ENCODE data around the gene GALNT8. TPM values are rescaled to one million over a fixed set of nuclear protein-coding genes. Genes with fewer than 3 reads are reported as not detected.
"Not testable (repeated sequence)": the region's sequence is repeated elsewhere in the genome, so short reads cannot be mapped to it uniquely, and the experiment has no call there.

GALNT8 gene
- total and polyA plus RNA-seq, 4 experiments from 2014 or later = 0.99 to 3.4 (median 1.6) TPM

GRCh38 chr12:4720637-4720995 is 416 bp downstream of the GALNT8 start:
- no peaks in the 10 kb centered on the region for H3K27me3 ChIP-seq (ENCODE audit: insufficient read depth, low read length)
- no peaks in the 10 kb centered on the region for H3K9me3 ChIP-seq (ENCODE audit: control insufficient read depth in 1 of 2, low read length in 2 of 2)
- intact Hi-C loops (cut with micrococcal nuclease) = no loop called here
- no peaks in the 10 kb centered on the region for H3K4me1 Mint-ChIP-seq
- H3K4me1 ChIP-seq (ENCODE audit: insufficient read depth, low read length) = no peaks in the 10 kb centered on the region
- H3K36me3 ChIP-seq (ENCODE audit: insufficient read depth, low read length) = no peaks in the 10 kb centered on the region
- no peak overlapping the region for H3K27ac ChIP-seq (ENCODE audit: low read depth, low read length)
- H3K4me3 ChIP-seq (ENCODE audit: low read length in 2 of 2) = no peak overlapping the region
- CTCF ChIA-PET (ENCODE audit: partially characterized antibody) = no interaction called here
- no peak for DNase-seq
- H3K9me3 Mint-ChIP-seq = no peaks in the 10 kb centered on the region
- H3K27me3 Mint-ChIP-seq = peaks cover 23 to 24% of the 10 kb centered on the region in 2 donors
- H3K4me3 Mint-ChIP-seq = no peak overlapping the region
- POLR2A ChIA-PET (ENCODE audit: partially characterized antibody) = no interaction called here
- H3K36me3 Mint-ChIP-seq = no peaks in the 10 kb centered on the region
- H3K27ac Mint-ChIP-seq = no peak overlapping the region

DNA sequence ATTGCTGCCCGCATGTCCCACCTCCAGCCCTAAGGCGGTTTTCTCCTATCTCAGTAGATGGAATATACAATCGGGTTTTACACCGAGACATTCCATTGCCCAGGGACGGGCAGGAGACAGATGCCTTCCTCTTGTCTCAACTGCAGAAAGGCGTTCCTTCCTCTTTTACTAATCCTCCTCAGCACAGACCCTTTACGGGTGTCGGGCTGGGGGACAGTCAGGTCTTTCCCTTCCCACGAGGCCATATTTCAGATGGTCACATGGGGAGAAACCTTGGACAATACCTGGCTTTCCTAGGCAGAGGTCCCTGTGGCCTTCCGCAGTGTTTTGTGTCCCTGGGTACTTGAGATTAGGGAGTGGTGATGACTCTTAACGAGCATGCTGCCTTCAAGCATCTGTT is 1.4 kb downstream of the GALNT8 start:
- intact Hi-C loops (cut with micrococcal nuclease); H3K9me3 ChIP-seq (ENCODE audit: control insufficient read depth in 1 of 2, low read length in 2 of 2); H3K4me3 Mint-ChIP-seq; H3K4me1 ChIP-seq (ENCODE audit: insufficient read depth, low read length); H3K36me3 Mint-ChIP-seq; H3K36me3 ChIP-seq (ENCODE audit: insufficient read depth, low read length); DNase-seq; H3K27ac ChIP-seq (ENCODE audit: low read depth, low read length); H3K9me3 Mint-ChIP-seq; CTCF ChIA-PET (ENCODE audit: partially characterized antibody); H3K4me3 ChIP-seq (ENCODE audit: low read length in 2 of 2); POLR2A ChIA-PET (ENCODE audit: partially characterized antibody); H3K27ac Mint-ChIP-seq; H3K4me1 Mint-ChIP-seq; H3K27me3 ChIP-seq (ENCODE audit: insufficient read depth, low read length): not testable (repeated sequence)
- peaks cover 23 to 24% of the 10 kb centered on the region in 2 donors for H3K27me3 Mint-ChIP-seq

DNA sequence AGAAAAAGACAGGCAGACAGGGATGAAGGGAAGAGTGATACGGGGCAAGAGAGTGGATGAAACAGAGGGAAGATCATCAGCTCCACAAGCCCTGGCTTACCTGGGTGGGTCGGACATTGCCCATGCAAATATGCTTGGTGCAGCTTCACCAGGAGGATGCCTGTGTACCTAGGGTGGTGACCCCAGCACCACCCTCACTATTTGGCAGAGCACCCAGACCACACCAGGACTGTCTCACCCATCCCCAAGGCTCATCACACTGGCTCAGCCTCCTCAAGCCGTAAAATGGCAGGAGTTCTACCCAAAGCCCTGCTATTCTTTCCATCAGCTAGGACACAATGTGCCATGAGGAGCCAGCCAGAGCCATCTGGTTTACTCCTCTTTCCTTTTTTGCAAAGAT is 3.0 kb downstream of the GALNT8 start:
- Mint-ChIP-seq H3K36me3 (no peaks in the 10 kb centered on the region), H3K9me3 (no peaks in the 10 kb centered on the region), H3K27me3 (peaks cover 22 to 23% of the 10 kb centered on the region in 2 donors), H3K27ac (no peak overlapping the region), H3K4me1 (no peaks in the 10 kb centered on the region), H3K4me3 (no peak overlapping the region)
- H3K9me3 ChIP-seq (ENCODE audit: control insufficient read depth in 1 of 2, low read length in 2 of 2) = no peaks in the 10 kb centered on the region
- DNase-seq = no peak
- H3K36me3 ChIP-seq (ENCODE audit: insufficient read depth, low read length) = no peaks in the 10 kb centered on the region
- ChIA-PET POLR2A (ENCODE audit: partially characterized antibody) (no interaction called here), CTCF (ENCODE audit: partially characterized antibody) (no interaction called here)
- no peaks in the 10 kb centered on the region for H3K4me1 ChIP-seq (ENCODE audit: insufficient read depth, low read length)
- intact Hi-C loops (cut with micrococcal nuclease) = no loop called here
- no peak overlapping the region for H3K27ac ChIP-seq (ENCODE audit: low read depth, low read length)
- H3K27me3 ChIP-seq (ENCODE audit: insufficient read depth, low read length) = no peaks in the 10 kb centered on the region
- H3K4me3 ChIP-seq (ENCODE audit: low read length in 2 of 2) = no peak overlapping the region

- H3K36me3 Mint-ChIP-seq = no peaks in the 10 kb centered on the region
- no peaks in the 10 kb centered on the region for H3K4me1 Mint-ChIP-seq
- ChIA-PET CTCF (ENCODE audit: partially characterized antibody) (no interaction called here), POLR2A (ENCODE audit: partially characterized antibody) (no interaction called here)
- no peak overlapping the region for H3K27ac ChIP-seq (ENCODE audit: low read depth, low read length)
- no peaks in the 10 kb centered on the region for H3K36me3 ChIP-seq (ENCODE audit: insufficient read depth, low read length)
- H3K4me3 ChIP-seq (ENCODE audit: low read length in 2 of 2) = no peak overlapping the region
- no peaks in the 10 kb centered on the region for H3K27me3 ChIP-seq (ENCODE audit: insufficient read depth, low read length)
- intact Hi-C loops (cut with micrococcal nuclease) = no loop called here
- H3K27me3 Mint-ChIP-seq = peaks cover 11 to 17% of the 10 kb centered on the region in 2 donors
- no peaks in the 10 kb centered on the region for H3K4me1 ChIP-seq (ENCODE audit: insufficient read depth, low read length)
- no peak overlapping the region for H3K4me3 Mint-ChIP-seq
- H3K9me3 Mint-ChIP-seq = no peaks in the 10 kb centered on the region
- no peak for DNase-seq
- H3K9me3 ChIP-seq (ENCODE audit: control insufficient read depth in 1 of 2, low read length in 2 of 2) = no peaks in the 10 kb centered on the region
- H3K27ac Mint-ChIP-seq = no peak overlapping the region
Measured at GRCh38 chr12:4725057-4725456, 4.9 kb downstream of the GALNT8 start.

DNA sequence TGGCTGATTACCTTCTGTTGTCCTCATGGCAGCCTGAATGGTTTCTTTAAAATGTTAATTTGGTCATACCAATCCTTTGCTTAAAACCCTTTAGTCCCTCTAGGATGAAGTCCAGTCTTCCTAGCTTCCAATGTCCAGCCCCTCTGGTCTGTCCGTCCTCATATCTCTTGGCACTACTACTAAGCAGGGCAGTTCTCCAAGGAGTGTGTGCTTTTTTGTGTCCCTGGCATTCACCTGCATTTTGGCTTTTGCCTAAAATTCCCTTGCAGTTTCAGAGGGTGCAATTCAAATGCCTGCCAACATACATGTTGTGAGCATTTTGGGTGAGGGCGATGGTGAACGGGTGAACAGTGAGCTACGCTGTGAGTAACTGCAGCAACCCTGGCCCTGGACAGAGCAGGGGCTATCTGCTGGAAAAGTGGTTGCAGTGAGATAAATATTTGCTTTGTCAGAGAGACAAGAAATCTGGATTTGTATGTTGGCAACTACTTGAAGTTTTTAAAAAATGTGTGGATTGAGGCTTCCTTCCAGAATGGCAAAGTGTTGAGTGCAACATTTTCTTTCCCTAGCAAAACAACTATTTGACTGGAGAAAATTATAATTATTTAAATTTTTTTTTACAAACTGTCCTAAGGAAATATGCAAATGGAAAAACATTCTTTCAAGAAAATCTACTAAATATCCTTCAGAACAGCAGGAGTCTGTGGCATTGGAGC is 14.6 kb downstream of the GALNT8 start:
- H3K4me1 ChIP-seq (ENCODE audit: insufficient read depth, low read length) = no peaks in the 10 kb centered on the region
- H3K4me3 Mint-ChIP-seq = no peak overlapping the region
- no peaks in the 10 kb centered on the region for H3K4me1 Mint-ChIP-seq

GRCh38 chr12:4736091-4736490 is 15.9 kb downstream of the GALNT8 start:
- no peak overlapping the region for H3K27ac Mint-ChIP-seq
- ChIA-PET POLR2A (ENCODE audit: partially characterized antibody) (no interaction called here), CTCF (ENCODE audit: partially characterized antibody) (no interaction called here)

More for the DNA sequence above, 14.6 kb downstream of the GALNT8 start:
- ChIA-PET CTCF (ENCODE audit: partially characterized antibody) (no interaction called here), POLR2A (ENCODE audit: partially characterized antibody) (no interaction called here)
- H3K9me3 Mint-ChIP-seq = peaks cover 0 to 1% (median 0%) of the 10 kb centered on the region in 8 donors
- H3K27ac Mint-ChIP-seq = no peak overlapping the region
- DNase-seq = no peak
- Histone ChIP-seq H3K9me3 (ENCODE audit: control insufficient read depth in 1 of 2, low read length in 2 of 2) (no peaks in the 10 kb centered on the region), H3K4me3 (ENCODE audit: low read length in 2 of 2) (no peak overlapping the region), H3K27ac (ENCODE audit: low read depth, low read length) (no peak overlapping the region), H3K36me3 (ENCODE audit: insufficient read depth, low read length) (no peaks in the 10 kb centered on the region), H3K27me3 (ENCODE audit: insufficient read depth, low read length) (no peaks in the 10 kb centered on the region)
- no peaks in the 10 kb centered on the region for H3K36me3 Mint-ChIP-seq
- H3K27me3 Mint-ChIP-seq = peaks cover 4% of the 10 kb centered on the region in 2 donors
- intact Hi-C loops (cut with micrococcal nuclease) = no loop called here

GRCh38 chr12:4738541-4738940 is 18.3 kb downstream of the GALNT8 start:
- intact Hi-C loops (cut with micrococcal nuclease) = no loop called here
- Histone ChIP-seq H3K4me3 (ENCODE audit: low read length in 2 of 2) (no peak overlapping the region), H3K36me3 (ENCODE audit: insufficient read depth, low read length) (no peaks in the 10 kb centered on the region), H3K27me3 (ENCODE audit: insufficient read depth, low read length) (no peaks in the 10 kb centered on the region), H3K9me3 (ENCODE audit: control insufficient read depth in 1 of 2, low read length in 2 of 2) (no peaks in the 10 kb centered on the region), H3K27ac (ENCODE audit: low read depth, low read length) (no peak overlapping the region), H3K4me1 (ENCODE audit: insufficient read depth, low read length) (no peaks in the 10 kb centered on the region)
- no peak for DNase-seq
- Mint-ChIP-seq H3K4me1 (no peaks in the 10 kb centered on the region), H3K36me3 (no peaks in the 10 kb centered on the region), H3K9me3 (no peaks in the 10 kb centered on the region), H3K4me3 (no peak overlapping the region), H3K27me3 (peaks cover 7 to 11% of the 10 kb centered on the region in 2 donors), H3K27ac (no peak overlapping the region)
- POLR2A ChIA-PET (ENCODE audit: partially characterized antibody) = no interaction called here
- CTCF ChIA-PET (ENCODE audit: partially characterized antibody) = interaction anchor here (2.1 kb wide), 1 partner anchor 20 kb away, joined by 6 read pairs; no protein-coding TSS in a partner anchor

More at GRCh38 chr12:4736091-4736490, 15.9 kb downstream of the GALNT8 start:
- peaks cover 4 to 6% of the 10 kb centered on the region in 2 donors for H3K27me3 Mint-ChIP-seq
- H3K4me1 Mint-ChIP-seq = no peaks in the 10 kb centered on the region
- H3K4me1 ChIP-seq (ENCODE audit: insufficient read depth, low read length) = no peaks in the 10 kb centered on the region
- peaks cover 0 to 1% (median 0%) of the 10 kb centered on the region in 8 donors for H3K9me3 Mint-ChIP-seq
- H3K27me3 ChIP-seq (ENCODE audit: insufficient read depth, low read length) = no peaks in the 10 kb centered on the region
- H3K9me3 ChIP-seq (ENCODE audit: control insufficient read depth in 1 of 2, low read length in 2 of 2) = no peaks in the 10 kb centered on the region
- H3K4me3 ChIP-seq (ENCODE audit: low read length in 2 of 2) = no peak overlapping the region
- no peak overlapping the region for H3K4me3 Mint-ChIP-seq
- no peaks in the 10 kb centered on the region for H3K36me3 ChIP-seq (ENCODE audit: insufficient read depth, low read length)
- DNase-seq = no peak
- intact Hi-C loops (cut with micrococcal nuclease) = no loop called here
- H3K36me3 Mint-ChIP-seq = no peaks in the 10 kb centered on the region
- no peak overlapping the region for H3K27ac ChIP-seq (ENCODE audit: low read depth, low read length)

All from CD4-positive, alpha-beta memory T cell (primary cell).